ENCODE data around the gene RNF182. TPM values are rescaled to one million over a fixed set of nuclear protein-coding genes. Genes with fewer than 3 reads are reported as not detected.

The RNF182 gene
- polyA plus RNA-seq, 1 experiment = 1.4 TPM

DNA sequence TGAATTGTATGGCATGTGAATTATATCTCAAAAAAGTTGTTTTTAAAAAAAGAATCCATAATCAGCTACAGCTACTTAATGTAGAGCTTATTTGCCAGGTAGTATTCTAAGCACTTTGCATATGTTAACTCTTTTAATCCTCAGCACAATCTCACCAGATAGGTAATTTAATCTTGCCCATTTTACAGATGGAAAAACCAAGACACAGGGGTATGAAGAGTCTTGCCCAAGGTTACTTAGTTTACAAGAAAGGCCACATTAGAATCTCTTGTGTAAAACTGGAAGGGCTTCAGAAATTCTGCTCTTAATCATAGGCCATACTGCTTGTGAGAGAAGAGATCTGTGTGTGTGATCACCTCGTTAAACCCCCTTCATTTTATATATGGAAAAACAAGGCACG is 13.4 kb upstream of the RNF182 start:
- Histone ChIP-seq H3K4me3 (ENCODE audit: low read depth, low read length) (no peak overlapping the region), H3K27me3 (ENCODE audit: control insufficient read depth, insufficient read depth, low read length) (peaks cover 3% of the 10 kb centered on the region; the same call in 1 of the 2 replicates), H3K36me3 (ENCODE audit: control insufficient read depth, insufficient read depth, low read length) (no peaks in the 10 kb centered on the region)
- ChIA-PET CTCF (interaction anchor here (0.7 to 11.8 kb wide), 4 partner anchors 10 to 156 kb away, joined by 4 to 129 read pairs (median 46); no protein-coding TSS in a partner anchor), POLR2A (no interaction called here)
- TF ChIP-seq, protein P1, sequence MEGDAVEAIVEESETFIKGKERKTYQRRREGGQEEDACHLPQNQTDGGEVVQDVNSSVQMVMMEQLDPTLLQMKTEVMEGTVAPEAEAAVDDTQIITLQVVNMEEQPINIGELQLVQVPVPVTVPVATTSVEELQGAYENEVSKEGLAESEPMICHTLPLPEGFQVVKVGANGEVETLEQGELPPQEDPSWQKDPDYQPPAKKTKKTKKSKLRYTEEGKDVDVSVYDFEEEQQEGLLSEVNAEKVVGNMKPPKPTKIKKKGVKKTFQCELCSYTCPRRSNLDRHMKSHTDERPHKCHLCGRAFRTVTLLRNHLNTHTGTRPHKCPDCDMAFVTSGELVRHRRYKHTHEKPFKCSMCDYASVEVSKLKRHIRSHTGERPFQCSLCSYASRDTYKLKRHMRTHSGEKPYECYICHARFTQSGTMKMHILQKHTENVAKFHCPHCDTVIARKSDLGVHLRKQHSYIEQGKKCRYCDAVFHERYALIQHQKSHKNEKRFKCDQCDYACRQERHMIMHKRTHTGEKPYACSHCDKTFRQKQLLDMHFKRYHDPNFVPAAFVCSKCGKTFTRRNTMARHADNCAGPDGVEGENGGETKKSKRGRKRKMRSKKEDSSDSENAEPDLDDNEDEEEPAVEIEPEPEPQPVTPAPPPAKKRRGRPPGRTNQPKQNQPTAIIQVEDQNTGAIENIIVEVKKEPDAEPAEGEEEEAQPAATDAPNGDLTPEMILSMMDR (IDR thresholded peaks at IDR 0.05; ENCODE audit: insufficient read depth, low read depth, low read length) = no peak
- no peak for DNase-seq (ENCODE audit: low read depth)

DNA sequence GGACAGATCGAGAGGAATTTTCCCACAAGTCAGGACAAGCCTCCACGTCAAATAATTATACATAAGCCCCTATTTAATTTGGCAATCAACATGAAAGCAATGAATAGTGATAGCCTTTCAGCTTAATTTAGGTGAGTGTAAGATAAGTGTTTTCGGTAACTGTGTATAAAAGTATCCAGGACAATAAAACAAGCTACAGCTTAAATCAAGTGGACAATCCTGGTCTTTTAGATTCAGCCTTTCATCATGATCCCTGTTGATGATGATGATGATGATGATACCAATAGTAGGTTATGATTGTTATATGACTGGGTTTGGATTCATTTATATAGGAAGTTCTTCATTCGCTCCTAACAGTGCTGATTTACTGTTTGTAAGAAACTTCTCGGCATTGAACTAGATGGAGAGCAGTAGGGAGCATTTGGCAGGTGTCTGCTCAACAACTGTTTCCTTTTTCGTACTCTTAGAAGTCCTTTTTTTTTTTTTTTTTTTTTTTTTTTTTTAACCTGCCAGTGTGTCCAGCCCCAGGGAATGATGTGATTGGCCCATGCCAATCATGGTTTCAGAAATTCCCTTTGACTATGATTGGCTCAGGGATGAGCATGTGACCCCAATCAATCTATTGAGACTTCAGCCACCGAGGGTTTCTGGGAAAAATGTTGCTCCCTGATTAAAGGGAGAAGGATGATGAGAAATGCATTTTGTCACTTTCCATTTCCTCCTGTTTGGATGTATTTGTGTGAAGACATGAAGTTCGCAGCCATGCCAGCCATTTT is 11.3 kb upstream of the RNF182 start:
- ChIA-PET CTCF (interaction anchor here (1.2 to 11.8 kb wide), 4 partner anchors 10 to 167 kb away, joined by 3 to 129 read pairs (median 14); no protein-coding TSS in a partner anchor), POLR2A (no interaction called here)
- TF ChIP-seq, protein P1 (IDR thresholded peaks at IDR 0.05; ENCODE audit: insufficient read depth, low read depth, low read length) = no peak
- Histone ChIP-seq H3K27me3 (ENCODE audit: control insufficient read depth, insufficient read depth, low read length) (peaks cover 3% of the 10 kb centered on the region; the same call in 1 of the 2 replicates), H3K4me3 (ENCODE audit: low read depth, low read length) (no peak overlapping the region), H3K36me3 (ENCODE audit: control insufficient read depth, insufficient read depth, low read length) (no peaks in the 10 kb centered on the region)
- no peak for DNase-seq (ENCODE audit: low read depth)

DNA sequence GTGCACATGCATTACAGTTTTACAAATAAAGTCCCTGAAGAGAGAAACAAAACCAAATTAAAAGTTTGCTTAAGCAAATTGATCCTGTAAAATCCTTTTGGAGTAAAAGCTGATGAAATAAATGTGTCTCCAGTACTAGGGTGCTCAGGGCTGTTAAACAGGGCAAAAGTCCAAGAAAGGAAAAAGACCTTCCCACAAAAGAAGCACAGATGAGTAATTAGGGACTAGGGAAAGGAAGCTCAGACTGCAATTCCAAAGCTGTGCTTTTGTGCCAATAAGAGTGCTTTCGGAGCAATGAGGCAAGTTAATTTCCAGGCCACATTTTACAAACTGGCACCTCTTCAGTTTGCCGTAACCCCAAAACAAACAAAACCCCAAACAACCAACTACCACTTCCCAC is 10.4 kb upstream of the RNF182 start:
- peaks cover 1% of the 10 kb centered on the region; the same call in 1 of the 2 replicates for H3K27me3 ChIP-seq (ENCODE audit: control insufficient read depth, insufficient read depth, low read length)
- POLR2A ChIA-PET = no interaction called here
- TF ChIP-seq, protein P1 (IDR thresholded peaks at IDR 0.05; ENCODE audit: insufficient read depth, low read depth, low read length) = no peak
- H3K4me3 ChIP-seq (ENCODE audit: low read depth, low read length) = no peak overlapping the region
- no peaks in the 10 kb centered on the region for H3K36me3 ChIP-seq (ENCODE audit: control insufficient read depth, insufficient read depth, low read length)
- CTCF ChIA-PET = interaction anchor here (1.2 to 11.8 kb wide), 4 partner anchors 9 to 167 kb away, joined by 3 to 129 read pairs (median 14); no protein-coding TSS in a partner anchor
- DNase-seq (ENCODE audit: low read depth) = no peak

DNA sequence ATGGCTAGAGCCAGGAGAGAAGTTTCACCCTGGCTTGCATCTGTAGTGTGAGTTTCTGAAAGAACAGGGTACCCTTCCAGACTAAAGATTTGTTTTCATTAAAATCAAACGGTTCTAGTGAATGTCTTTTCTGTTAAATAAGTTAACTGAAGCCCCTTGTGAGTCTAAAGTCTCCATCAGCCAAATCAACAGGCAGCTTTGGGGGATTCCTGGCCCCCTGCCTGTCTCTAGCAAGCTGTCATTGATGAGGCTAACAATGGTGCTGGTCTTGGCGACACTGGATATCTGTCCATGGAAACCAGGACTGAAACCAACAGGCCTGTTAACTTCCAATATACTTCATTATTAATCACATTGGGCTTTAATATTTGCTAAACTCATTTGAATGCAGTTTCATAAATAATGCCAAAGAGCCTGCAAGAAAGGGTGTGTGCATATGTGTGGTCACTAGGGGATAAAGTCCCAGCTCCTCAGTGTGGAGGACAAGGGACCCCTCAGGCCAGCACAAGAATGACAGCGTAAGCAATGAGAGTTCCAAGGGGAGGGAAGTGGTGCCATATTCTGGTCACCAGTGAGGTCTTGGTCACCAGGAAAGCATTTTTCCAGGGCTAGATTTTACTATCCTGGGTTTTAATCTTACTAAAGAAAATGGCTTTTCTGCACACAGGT is 9.1 kb upstream of the RNF182 start:
- POLR2A ChIA-PET = no interaction called here
- H3K27me3 ChIP-seq (ENCODE audit: control insufficient read depth, insufficient read depth, low read length) = peaks cover 1% of the 10 kb centered on the region; the same call in 1 of the 2 replicates
- TF ChIP-seq, protein P1 (IDR thresholded peaks at IDR 0.05; ENCODE audit: insufficient read depth, low read depth, low read length) = no peak
- CTCF ChIA-PET = interaction anchor here (3.3 to 11.8 kb wide), 2 partner anchors 133 to 151 kb away, joined by 25 to 129 read pairs; no protein-coding TSS in a partner anchor
- no peaks in the 10 kb centered on the region for H3K36me3 ChIP-seq (ENCODE audit: control insufficient read depth, insufficient read depth, low read length)
- no peak for DNase-seq (ENCODE audit: low read depth)
- no peak overlapping the region for H3K4me3 ChIP-seq (ENCODE audit: low read depth, low read length)
